ENCODE measurements around the gene UIMC1.

UIMC1 gene

GRCh38 chr5:177043114-177043513, 36.5 kb upstream of the UIMC1 start:
- H3K9me3 ChIP-seq = no peaks in the 10 kb centered on the region
- DNase-seq = no peak
- peaks cover 62% of the 10 kb centered on the region for H3K36me3 ChIP-seq
- no peaks in the 10 kb centered on the region for H3K27me3 ChIP-seq
- H3K4me3 ChIP-seq (ENCODE audit: low read depth, low read length) = no peak overlapping the region
- no peaks in the 10 kb centered on the region for H3K4me1 ChIP-seq
- TF ChIP-seq CTCF (IDR thresholded peaks at IDR 0.05; ENCODE audit: low read depth, low read length) = no peak

GRCh38 chr5:177041936-177042335, 35.4 kb upstream of the UIMC1 start:
- no peak overlapping the region for H3K4me3 ChIP-seq (ENCODE audit: low read depth, low read length)
- TF ChIP-seq CTCF (IDR thresholded peaks at IDR 0.05; ENCODE audit: low read depth, low read length) = no peak
- no peaks in the 10 kb centered on the region for H3K9me3 ChIP-seq
- H3K27me3 ChIP-seq = no peaks in the 10 kb centered on the region
- DNase-seq = no peak
- H3K4me1 ChIP-seq = no peaks in the 10 kb centered on the region
- H3K36me3 ChIP-seq = peaks cover 64% of the 10 kb centered on the region

- DNase-seq = no peak
- no peak for TF ChIP-seq CTCF (IDR thresholded peaks at IDR 0.05; ENCODE audit: low read depth, low read length)
- no peak overlapping the region for H3K4me3 ChIP-seq (ENCODE audit: low read depth, low read length)
- H3K27me3 ChIP-seq = no peaks in the 10 kb centered on the region
- H3K9me3 ChIP-seq = no peaks in the 10 kb centered on the region
- H3K36me3 ChIP-seq = peaks cover 64% of the 10 kb centered on the region
- no peaks in the 10 kb centered on the region for H3K4me1 ChIP-seq
Observed at GRCh38 chr5:177040814-177041420, 34.3 kb upstream of the UIMC1 start.

- no peak for TF ChIP-seq CTCF (IDR thresholded peaks at IDR 0.05; ENCODE audit: low read depth, low read length)
- Histone ChIP-seq H3K27me3 (no peaks in the 10 kb centered on the region), H3K4me1 (no peaks in the 10 kb centered on the region), H3K4me3 (ENCODE audit: low read depth, low read length) (no peak overlapping the region), H3K36me3 (peaks cover 40% of the 10 kb centered on the region), H3K9me3 (no peaks in the 10 kb centered on the region)
- DNase-seq = no peak
Observed at GRCh38 chr5:177036921-177037320, 30.3 kb upstream of the UIMC1 start.

- H3K4me3 ChIP-seq (ENCODE audit: low read depth, low read length) = no peak overlapping the region
- no peak for DNase-seq
- no peak for TF ChIP-seq CTCF (IDR thresholded peaks at IDR 0.05; ENCODE audit: low read depth, low read length)
- H3K4me1 ChIP-seq = no peaks in the 10 kb centered on the region
- H3K27me3 ChIP-seq = no peaks in the 10 kb centered on the region
- no peaks in the 10 kb centered on the region for H3K9me3 ChIP-seq
- peaks cover 35% of the 10 kb centered on the region for H3K36me3 ChIP-seq
Observed at GRCh38 chr5:177036443-177036842, 29.9 kb upstream of the UIMC1 start.

- Histone ChIP-seq H3K4me1 (no peaks in the 10 kb centered on the region), H3K4me3 (ENCODE audit: low read depth, low read length) (no peak overlapping the region), H3K9me3 (no peaks in the 10 kb centered on the region), H3K36me3 (peaks cover 32% of the 10 kb centered on the region), H3K27me3 (no peaks in the 10 kb centered on the region)
- no peak for TF ChIP-seq CTCF (IDR thresholded peaks at IDR 0.05; ENCODE audit: low read depth, low read length)
- DNase-seq = peak; percentile 9
Observed at GRCh38 chr5:177035976-177036375, 29.4 kb upstream of the UIMC1 start.

Data from BE2C (cell line).